ENCODE results near the gene NEDD9. TPM values are rescaled to one million over a fixed set of nuclear protein-coding genes. Genes with fewer than 3 reads are reported as not detected.

NEDD9 gene
- total RNA-seq, 1 donor from 2014 or later: 39.1 TPM

DNA sequence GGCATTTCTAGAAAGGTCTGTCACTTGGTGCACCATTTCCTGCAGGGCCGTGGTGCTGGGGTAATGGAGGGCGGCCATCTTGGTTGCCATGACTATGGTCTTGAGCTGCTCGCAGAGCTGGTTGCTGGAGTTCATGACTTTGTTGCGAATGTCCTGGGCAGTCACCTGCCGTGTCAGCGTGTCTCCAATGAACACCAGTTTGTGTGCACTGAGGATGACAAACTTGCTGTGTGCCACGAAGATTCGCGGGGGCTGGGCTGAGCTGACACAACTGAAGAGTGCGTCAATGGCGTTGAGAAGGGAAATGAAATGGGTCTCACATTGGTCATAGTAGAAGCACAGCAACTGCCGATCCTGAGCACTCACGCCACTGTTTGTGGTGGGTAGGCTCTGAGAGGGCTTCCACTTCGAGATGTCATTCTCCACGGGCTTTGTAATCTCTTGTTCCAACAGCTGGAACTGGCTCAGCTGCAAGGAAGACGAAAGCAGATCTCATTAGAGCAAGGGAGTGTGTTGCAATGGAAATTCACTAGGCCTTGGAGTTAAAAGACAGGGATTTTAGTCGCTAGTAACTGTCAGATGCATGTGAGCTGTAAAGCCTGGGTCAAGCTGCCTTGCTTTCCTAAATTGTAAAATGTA, 47.1 kb downstream of the NEDD9 start:
- FAIRE-seq (no peak), DNase-seq (ENCODE audit: low spot score in 2 of 2) (no peak)

DNA sequence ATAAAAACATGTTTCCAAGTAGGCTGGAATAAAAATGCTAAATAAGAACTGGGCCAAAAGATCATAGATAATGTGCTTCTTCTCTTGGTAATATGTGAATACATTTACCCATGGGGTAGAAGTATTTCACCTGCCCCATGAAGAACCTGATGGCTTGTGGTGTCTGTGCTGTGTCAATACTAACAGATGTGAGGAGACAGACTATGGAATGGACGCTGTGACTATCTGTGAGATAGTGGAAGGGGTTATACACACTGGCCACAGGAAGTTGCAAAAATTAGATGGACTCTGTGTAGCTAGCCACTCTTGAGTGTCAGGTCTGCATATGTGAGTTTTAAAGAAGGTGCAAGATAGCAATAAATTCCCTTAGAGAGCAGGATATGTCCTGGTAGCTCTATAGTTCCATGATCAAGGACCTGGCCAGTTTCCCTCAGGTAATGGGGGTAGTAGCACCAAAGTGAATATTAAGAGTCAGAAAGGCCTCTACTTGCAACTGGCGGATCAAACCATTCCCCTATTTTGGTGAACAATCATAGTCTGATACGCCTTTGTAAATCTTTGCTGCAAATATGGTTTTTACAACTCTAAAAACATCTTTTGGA, 48.6 kb downstream of the NEDD9 start:
- DNase-seq (ENCODE audit: low spot score in 2 of 2): no peak
- FAIRE-seq: no peak

DNA sequence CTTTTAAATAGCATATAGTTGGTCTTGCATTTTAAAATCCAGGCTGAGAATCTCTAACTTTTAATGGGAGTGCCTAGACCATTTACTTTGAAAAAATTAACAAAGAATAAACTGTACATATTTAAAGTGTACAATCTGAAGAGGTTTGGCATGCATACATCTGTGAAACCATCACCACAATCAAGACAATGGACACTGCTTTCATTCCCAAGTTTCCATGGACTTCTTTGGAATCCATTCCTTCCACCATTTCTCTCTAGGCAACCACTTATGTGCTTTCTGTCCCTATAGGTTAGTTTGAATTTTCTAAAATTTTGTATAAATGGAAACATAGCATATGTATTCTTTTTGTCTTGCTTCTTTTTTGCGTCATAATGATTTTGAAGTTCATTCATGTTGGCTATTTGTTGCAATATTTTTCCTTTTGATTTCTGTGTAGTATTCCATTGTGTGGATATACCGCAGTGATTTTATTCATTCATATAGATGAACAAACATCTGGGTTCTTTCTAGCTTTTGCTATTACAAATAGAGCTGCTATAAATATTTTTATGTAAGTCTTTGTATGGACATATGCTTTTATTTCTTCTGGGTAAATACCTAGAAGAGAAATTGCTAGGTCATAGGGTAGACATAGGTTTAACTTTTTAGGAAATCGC, 50.9 kb downstream of the NEDD9 start:
- no peak for DNase-seq (ENCODE audit: low spot score in 2 of 2)
- FAIRE-seq: no peak

DNA sequence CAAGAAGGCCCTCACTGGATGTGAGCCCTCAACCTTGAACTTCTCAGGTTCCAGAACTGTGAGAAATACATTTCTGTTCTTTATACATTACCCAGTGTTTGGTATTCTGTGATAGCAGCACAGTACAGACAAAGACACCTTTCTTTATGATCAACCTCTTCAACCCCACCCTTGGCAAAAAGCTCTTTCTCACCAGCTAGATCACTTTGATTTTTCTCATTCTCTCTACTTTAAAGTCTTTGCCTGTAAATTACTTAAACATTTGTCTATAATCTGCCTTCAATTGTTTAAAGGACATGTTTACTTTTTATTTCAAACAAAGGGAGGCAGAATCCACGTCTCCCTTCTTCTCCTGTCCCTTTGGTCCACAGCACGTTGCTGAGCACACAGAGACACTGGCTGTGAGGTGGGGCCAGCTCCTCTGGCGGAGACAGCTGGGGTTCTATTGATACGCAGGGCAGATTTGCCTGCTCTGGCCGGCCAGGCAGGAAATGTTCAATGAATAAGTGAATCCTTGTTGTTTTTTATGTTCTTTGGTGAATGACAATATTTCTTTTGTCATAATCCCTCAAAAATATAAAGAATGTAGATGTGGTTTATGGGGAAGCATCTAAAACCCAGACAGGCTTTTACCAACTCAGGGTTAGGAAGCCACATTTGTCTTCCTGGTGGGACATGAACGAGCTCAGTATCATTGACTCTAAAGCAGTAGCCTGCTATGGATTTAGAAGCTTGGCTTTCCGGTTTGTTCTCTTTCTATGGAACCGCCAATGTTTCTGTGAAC, 52.9 kb downstream of the NEDD9 start:
- DNase-seq (ENCODE audit: low spot score in 2 of 2) (no peak), FAIRE-seq (no peak)

DNA sequence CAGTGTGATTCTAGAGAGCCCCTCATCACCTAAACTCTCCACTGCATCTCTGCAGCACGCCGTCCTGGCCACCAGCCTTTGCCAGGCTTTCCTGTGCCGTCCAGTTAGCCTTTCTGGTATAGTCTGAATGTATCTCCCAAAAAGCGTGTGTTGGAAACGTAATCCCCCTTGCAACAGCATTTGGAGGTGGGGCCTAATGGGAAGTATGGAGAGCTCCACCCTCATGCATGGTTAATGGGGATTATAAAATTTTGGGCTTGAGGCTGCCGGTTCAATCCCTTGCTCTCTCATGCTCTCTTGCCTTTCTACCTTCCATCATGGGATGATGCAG, 53.4 kb downstream of the NEDD9 start:
- FAIRE-seq: no peak
- no peak for DNase-seq (ENCODE audit: low spot score in 2 of 2)

DNA sequence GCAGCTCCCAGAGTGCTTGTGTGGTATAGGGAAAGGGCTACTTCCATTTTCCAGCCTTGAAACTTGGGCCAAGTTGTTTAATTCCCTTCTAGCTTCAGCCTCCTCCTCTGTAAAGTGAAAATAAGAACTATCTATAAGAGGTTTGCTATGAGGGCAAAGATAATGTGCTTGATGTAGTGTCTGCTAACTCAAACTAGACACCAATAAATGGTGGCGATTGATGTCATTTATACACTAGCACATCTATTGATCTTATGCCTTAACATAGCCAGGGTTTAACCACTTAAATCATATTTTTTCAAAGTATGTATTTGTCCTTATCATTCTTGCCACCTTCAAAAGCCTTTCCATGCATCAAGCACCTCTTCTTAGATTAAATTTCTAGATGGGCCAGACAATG, 55.2 kb downstream of the NEDD9 start:
- no peak for FAIRE-seq
- DNase-seq (ENCODE audit: low spot score in 2 of 2): no peak

DNA sequence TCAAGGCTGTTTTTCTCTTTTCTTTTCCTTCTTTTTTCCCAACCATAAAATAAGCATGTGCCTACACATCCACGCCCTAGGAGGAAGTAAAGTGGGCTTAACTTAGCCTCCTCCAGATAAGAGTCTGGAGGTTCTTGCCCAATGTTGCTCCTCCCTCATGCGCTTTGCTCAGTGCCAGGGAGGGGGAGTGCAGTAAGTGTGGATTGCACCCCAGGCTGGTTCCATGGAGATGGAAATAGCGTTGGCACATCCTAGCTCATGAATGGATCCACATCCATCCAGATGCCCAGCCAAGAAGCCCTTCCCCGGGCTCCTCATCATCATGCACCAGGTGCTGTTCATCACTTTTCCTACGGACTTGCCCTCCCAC, 58.2 kb downstream of the NEDD9 start:
- FAIRE-seq: no peak
- no peak for DNase-seq (ENCODE audit: low spot score in 2 of 2)

DNA sequence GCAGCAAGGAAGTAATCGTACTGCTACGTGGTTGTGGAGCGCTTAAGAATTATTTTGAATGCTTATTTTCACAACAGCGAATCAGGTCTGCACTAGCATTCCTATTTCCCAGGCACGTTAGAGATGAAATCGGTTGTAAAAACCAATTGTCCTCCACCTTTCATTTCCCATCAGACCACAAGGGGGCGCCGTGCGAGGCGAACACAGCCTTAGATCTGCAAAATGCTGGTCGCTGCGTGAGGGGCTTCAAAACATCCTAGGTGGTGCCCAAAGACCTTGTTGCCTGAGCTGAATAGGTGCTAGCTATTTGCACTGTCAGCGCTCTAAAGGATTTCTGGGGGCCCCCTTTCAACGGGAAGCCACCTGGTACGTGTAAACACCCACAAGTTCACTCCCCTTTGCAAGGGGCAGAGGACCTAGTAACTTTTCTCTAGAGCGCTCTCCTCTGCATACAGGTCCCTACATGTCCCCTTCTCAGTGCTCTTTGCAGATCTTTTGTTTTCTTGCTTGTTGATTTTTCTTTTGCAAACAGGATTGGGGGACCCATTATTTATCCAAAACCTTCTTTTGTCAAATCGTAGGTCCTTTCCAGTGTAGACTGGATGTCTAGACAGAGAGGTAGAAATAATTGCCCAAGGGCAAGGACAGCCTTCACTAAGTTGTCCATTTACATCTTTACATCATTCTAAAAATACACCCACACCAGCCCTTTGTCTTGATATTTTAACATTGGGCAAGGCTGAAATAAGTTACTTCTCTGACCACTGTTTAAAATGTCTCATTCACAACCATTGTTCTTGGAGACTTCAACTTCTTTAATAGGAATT, 59.8 kb downstream of the NEDD9 start:
- FAIRE-seq (no peak), DNase-seq (ENCODE audit: low spot score in 2 of 2) (peak; percentile 37 to 55)

DNA sequence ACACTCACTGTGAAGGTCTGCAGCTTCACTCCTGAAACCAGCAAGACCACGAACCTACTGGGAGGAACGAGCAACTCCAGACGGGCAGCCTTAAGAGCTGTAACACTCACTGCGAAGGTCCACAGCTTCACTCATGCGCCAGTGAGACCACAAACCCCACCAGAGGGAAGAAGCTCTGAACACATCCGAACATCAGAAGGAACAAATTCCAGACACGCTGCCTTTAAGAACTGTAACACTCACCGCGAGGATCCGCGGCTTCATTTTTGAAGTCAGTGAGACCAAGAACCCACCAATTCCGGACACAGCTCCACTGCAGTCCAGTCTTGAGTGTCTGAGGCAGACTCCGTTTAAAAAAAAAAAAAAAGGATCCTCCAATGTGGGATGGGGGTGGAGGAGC, 60.5 kb downstream of the NEDD9 start:
- FAIRE-seq (no peak), DNase-seq (ENCODE audit: low spot score in 2 of 2) (no peak)

DNA sequence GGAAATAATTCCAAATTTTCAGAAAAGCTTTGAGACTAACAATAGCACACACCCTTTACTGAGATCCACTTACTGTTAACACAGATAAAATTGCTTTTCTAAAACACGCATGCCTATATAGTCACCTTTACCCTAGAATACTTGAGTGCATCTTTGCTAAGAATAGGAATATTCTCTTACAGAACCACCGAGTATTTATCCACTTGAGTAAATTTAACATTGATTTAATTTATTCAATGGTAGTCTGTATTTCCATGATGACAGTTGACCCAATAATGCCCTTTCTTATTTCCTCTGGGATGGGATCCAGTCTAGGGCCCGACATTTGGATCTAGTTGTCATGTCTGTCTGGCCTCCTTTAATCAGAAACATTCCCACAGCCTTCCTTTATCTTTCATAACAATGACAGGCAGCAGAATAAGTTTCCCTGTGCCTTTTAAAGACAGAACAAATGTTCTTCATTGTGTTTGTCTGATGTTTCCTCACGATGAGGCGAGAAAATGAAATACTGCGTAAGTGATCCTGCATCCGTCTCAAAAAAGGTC, 64.3 kb downstream of the NEDD9 start:
- DNase-seq (ENCODE audit: low spot score in 2 of 2) (no peak), FAIRE-seq (no peak)

DNA sequence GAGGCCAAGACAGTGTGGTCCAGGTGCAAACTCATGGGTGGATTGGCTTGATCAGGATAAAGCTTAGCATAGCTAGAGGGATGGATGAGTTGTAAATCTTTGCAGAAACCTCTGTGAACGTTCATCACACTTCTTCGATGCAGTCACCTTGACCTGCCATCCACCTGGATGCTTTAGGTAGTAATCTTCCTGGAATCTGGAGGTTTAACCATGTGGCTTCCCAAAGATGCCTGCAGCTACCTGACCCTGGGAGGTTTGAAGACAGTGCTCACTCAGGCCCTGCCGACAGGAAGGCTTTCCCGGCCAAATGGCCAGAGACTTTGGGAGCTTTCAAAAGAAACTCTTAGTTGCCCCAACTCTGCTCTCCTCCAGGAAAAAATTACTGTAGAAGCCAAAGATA, 65.5 kb downstream of the NEDD9 start:
- FAIRE-seq: no peak
- DNase-seq (ENCODE audit: low spot score in 2 of 2): no peak

DNA sequence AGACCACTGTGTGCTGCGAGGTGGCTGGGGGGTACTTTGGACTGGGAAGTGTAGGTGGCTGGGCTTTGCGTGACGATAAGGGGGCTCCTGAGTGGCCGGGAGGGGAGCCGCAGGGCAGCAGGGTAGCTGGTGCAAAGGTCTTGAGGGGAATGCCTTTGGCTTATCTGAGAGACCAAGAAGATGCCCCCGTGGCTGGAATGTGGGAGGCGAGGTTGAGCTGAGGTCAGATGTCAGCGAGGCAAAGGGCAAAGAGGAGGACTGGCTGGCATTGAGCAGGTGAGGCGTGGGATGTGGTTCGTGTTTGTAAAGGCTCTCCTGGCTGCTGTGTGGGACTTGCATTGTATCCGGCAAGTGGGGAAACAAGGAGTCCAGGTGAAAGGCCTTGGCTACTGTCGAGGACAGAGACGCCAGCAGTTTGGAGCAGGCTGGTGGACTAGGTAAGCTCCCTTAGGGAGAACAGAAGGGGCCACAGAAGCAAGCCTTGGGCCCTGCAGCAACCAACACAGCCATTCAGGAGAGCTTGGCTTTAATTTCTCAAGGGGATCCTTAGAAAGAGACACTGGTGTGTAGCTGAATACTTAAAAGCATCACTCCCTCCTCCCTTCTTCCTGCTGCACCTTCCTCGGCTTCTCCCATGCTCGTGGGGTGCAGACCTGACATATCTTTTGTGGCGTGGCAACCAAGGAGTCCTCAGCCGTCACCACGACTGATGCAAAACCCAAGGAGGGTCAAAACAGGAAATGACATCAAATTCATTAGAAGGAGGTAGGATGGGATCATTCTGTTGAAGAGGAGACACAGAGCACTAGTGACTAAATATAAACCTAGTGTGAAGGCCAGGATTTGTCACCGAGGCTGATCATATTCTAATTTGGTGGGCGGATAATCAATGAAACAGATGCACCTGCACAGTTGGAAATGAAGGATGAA, 67.5 kb downstream of the NEDD9 start:
- no peak for FAIRE-seq
- no peak for DNase-seq (ENCODE audit: low spot score in 2 of 2)

DNA sequence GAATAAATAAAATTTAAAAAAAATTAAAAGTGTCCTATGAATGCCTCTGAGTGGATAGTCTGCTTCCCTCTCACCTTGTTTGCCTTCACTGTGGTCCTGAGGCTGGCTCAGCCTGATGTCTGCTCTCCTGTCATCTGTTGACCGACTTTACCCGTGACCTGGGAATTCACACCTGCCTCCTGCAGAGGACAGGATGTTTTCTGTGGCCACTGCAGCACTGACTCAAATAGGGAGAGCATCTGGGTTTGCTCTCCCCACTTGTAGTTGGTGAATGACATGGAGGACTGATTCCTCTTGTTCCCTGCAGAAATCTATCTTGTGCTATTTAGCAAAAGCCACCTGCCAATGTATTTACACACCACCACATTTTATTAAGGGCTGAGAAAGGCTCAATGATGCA, 68.5 kb downstream of the NEDD9 start:
- no peak for FAIRE-seq

DNA sequence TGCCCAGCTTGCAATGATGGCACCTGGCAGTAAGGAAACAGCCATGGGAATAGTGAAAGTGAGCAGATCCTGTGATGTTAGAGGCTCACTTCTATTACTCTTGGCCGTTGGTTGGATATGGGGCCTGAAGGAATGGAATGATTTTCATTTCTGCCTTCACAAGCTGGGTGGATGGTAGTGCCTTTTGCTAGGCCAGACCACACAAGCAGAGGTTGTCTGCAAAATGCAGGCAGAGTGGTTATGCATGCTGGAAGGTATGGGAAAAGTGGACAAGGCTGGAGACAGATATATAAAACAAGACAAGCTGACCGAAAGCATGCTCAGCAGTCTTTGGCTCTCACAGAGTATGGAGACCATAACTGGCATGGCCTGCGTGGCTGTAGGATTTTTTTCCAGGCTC, 70.2 kb downstream of the NEDD9 start:
- FAIRE-seq (no peak), DNase-seq (ENCODE audit: low spot score in 2 of 2) (no peak)

More for the DNA sequence above, 68.5 kb downstream of the NEDD9 start:
- DNase-seq (ENCODE audit: low spot score in 2 of 2): no peak

DNA sequence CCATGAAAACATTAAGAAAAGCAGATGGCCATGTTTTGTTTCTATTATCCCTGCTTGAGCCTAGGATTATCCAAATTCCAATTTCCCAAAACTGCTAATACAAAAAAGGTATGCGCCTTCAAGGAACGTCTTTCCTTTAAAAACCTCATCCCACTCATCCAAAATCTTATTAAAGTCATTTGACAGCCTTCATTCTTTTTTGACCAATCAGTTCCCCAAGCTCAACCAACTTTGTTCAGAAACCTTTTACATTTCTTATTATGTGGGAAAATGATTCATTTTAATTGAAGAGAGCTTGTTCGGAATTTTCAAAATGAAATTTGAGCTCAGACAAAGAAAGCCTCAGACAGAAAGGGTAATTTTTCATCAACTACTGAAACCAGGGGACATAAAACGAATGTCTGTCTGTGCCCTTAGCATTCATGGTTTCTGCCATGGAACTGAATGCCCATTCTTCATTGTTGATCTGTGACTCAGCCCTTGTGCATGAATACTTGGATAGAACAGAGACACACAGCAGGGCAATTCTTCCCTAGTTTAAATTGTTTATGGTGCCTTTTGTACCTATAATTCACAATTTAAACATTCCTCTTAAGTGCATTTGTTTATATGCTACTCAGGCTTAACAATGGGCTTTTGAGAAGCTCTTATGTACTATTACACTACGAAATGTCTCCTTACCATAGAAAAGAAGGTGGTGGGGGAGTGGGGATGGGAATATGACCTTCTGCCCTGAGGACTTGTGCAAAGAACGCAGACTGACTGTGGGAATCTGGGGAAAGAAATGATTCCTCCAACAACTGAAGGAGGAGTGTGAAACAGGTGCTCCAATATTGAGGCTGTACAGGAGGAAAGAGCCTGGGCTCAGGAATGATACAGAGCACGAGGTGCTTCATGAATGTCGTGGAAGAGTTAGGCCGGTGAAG, 71.2 kb downstream of the NEDD9 start:
- DNase-seq (ENCODE audit: low spot score in 2 of 2): peak; percentile 34 to 63

DNA sequence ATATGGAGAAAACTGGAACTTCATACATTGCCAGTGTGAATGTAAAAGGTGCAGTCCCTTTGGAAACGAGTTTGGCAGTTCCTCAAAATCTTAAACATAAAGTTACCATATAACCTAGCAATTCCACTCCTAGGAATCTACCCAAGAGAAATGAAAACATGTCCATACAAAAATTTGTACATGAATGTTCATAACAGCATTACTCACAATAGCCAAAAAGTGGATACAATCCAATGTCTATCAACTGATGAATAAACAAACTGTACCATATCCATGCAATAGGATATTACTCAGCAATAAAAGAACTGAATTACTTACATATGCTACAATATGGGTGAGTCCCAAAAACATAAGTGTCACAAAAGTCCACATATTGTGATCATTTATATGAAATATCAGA, 72.3 kb downstream of the NEDD9 start:
- FAIRE-seq (no peak), DNase-seq (ENCODE audit: low spot score in 2 of 2) (no peak)

More for the DNA sequence above, 71.2 kb downstream of the NEDD9 start:
- FAIRE-seq: peak; percentile 95

DNA sequence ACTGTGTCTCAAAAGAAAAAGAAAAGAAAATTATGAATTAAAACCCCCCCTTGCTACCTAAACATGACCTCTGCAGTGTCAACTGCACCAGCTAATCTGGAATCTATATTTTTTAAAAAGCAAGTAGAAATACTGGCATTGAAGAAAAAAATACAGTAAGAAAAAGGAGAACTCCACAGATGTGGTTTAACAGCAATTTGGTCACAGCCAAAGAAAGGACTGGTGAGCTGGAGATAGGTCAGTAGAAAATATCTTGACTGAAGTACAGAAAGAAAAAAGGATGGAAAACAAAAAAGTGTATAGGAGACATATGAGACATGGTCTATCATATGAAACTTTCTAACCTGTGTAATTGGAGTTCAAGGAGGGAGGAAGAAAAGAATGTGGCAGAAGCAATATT, 76.9 kb downstream of the NEDD9 start:
- DNase-seq (ENCODE audit: low spot score in 2 of 2): no peak
- no peak for FAIRE-seq

DNA sequence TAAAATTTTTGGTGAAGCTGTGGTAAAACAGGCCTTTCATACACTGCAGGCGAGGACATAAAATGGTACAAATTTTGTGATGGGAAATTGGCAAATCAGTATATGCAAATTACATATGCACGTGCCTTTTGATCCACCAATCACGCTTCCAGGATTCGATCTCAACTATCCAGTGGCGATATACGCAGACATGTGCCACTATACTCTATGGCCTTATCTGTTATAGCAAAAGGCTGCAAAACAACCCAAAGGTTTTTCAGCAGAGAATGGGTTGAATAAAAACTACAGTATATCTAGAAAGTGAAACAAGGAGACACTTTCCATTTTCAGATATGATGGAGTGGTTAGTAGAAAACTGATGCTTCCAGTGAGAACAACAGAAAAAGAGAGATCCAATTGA, 79.0 kb downstream of the NEDD9 start:
- FAIRE-seq (no peak), DNase-seq (ENCODE audit: low spot score in 2 of 2) (no peak)
